Fibroblast of pulmonary artery (primary cell): ENCODE measurements around the gene LCE3B.

ENCODE experiments used
- DNase-seq: peaks from one replicate; pipeline ENCODE4 v3.0.0-alpha.2; 2010; ENCODE audit warnings: low read depth
- H3K4me3 ChIP-seq: replicated peaks from 2 replicates; pipeline ENCODE4 v1.5.1; 2011; ENCODE audit warnings: low read depth, mild to moderate bottlenecking, control low read depth, low read length, moderate library complexity
- CTCF ChIP-seq: IDR thresholded peaks from 2 replicates; pipeline ENCODE4 v1.5.1; 2011; ENCODE audit warnings: mild to moderate bottlenecking, control low read depth, low read length, inconsistent platforms; ENCODE audit errors: missing control alignments

Gene LCE3B

DNA sequence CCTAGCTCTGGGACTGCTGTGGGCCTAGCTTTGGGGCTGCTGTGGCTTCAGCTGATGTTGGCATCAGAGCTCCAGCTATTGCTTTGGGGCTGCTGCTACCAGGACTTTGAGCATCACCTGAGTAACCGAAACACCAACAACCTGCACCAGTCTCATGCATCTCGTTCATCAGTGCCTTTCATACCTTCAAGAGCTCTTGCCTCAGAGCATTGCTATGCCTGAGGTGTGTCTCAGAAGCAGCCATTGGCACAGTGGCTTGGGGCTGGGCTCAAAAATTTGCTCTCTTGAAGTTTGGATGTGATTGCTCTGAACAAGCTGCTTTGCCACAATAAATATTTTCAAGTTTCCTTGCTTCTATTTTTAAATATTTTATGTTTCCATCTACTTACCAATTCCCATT, 42.8 kb downstream of the LCE3B start:
- DNase-seq, result no peak
- no peak for TF ChIP-seq CTCF
- H3K4me3 ChIP-seq, result no peak overlapping the region

- H3K4me3 ChIP-seq, result no peak overlapping the region
- DNase-seq, result no peak
- no peak for TF ChIP-seq CTCF
These were observed 44.1 kb downstream of the LCE3B start for GRCh38 chr1:152657677-152658076.

DNA sequence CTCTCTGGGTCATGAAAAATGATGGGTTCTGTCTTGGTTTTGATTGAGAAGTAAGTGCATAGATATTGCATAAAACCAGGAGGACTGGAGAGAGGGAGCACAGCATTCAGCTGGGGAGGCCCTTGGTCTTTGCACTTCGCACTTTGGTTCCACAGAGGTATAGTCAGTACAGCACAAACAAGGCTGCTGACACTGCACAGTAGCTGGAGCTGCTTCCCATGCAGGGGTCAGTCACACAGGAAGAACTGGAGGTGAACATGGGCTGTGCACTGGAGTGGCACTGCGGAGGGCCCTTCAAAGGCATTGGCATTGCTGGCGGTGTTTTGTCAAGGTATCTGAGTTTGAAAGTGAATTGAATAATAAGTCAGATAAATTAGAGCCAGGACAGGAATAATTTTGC, 45.0 kb downstream of the LCE3B start:
- no peak for TF ChIP-seq CTCF
- H3K4me3 ChIP-seq, result no peak overlapping the region
- DNase-seq, result no peak

GRCh38 chr1:152663098-152663497, 49.5 kb downstream of the LCE3B start, which contains the start of gene LCE2D:
Gene LCE2D, plus strand, starts transcription at chr1:152663380. Its CDS starts 726 bp downstream, at chr1:152664106.
- no peak for DNase-seq
- no peak within 1 kb of the TSS for H3K4me3 ChIP-seq
- TF ChIP-seq CTCF, result no peak
